AG09309 (cell line): ENCODE results near the gene SMG6.

Experiments
- DNase-seq: peaks from one replicate; pipeline ENCODE4 v3.0.0-alpha.2; 2010; ENCODE audit warnings: low read depth
- H3K4me3 ChIP-seq: 2 replicates; pipeline ENCODE4 v1.5.1; 2011; ENCODE audit warnings: mild to moderate bottlenecking, low read depth, low read length, moderate library complexity; ENCODE audit not compliant: control insufficient read depth
- CTCF ChIP-seq: IDR thresholded peaks from 2 replicates; pipeline ENCODE4 v1.5.1; 2011; ENCODE audit warnings: mild to moderate bottlenecking, low read depth, low read length, inconsistent platforms; ENCODE audit not compliant: insufficient read depth, control insufficient read depth; ENCODE audit errors: missing control alignments

The SMG6 gene

DNA sequence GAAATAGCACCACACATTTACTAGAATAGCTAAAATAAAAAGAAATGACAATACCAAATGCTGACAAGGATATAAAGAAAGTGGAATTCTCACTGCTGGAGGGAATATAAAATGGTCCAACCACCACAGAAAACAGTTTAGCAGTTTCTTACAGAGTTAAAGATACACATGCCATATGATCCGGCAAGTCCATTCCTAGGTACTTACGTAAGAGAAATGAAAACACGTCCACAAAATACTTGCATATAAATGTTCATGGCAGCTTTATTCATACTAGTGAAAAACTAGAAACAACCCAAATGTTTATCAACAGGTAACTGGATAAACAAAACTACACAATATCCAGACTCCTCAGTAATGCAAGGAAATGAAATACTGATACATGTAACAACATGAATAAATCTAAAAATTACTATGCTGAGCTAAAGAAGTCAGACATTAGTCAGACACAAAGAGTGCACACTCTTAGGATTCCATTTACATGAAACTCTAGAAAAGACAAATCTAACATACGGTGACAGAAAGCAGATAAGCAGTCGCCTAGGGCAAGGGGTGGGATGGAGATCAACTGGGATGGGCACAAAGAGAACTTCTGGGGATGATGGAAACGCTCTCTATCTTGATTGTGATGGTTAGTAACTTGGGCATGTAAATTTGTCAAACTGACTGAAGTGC lies 76.4 kb downstream of the SMG6 start:
- no peak overlapping the region for H3K4me3 ChIP-seq
- TF ChIP-seq CTCF = no peak
- DNase-seq = no peak

DNA sequence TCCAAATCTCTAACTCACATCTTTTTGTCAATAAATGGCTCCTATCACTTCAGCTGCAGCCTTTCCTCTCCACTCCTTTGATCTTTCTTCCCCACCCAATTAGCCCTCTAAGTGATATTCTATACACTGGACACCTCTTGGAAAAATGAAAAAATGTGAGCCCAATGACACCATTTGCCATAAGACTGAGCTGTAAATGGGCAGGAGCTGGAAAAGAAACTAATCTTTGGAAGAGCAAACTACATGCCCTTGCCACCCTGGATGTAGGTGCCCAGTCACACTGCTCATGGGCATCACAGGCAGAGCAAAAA lies 80.0 kb downstream of the SMG6 start:
- no peak for TF ChIP-seq CTCF
- DNase-seq = no peak
- H3K4me3 ChIP-seq = no peak overlapping the region

DNA sequence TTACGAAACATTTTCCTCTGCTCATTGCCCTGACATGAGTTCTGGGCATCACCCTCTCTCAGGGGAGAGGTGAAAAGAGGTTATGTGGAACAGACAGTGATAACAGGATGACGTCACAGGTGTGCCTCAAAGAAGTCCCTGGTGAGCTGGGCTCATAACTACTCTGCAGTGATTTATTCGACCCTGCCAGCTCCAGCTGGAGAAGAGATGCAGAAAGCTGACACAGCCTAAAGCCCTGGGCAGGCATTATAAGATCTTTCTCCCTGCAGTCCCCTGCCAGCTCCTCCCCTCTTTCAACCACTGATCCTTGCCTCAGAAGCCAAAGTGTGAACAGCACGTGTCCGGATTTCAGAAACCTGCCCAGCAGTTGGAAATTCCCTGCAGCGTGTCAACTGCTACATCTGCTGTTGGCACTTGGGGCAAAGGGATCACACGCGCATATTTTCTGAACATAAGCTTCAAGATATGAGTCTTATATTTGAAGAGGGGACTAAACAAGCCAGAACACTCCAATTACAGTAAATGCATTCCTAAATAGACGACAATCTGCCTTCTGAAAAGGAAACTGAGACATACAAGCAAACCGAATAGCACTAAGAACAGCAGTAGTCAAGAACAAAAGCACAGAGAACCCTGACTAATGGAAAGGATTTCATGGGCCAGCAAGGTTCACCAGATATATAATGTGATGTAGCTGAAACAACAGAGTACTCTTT lies 80.5 kb downstream of the SMG6 start:
- no peak for TF ChIP-seq CTCF
- H3K4me3 ChIP-seq = no peak overlapping the region
- no peak for DNase-seq

DNA sequence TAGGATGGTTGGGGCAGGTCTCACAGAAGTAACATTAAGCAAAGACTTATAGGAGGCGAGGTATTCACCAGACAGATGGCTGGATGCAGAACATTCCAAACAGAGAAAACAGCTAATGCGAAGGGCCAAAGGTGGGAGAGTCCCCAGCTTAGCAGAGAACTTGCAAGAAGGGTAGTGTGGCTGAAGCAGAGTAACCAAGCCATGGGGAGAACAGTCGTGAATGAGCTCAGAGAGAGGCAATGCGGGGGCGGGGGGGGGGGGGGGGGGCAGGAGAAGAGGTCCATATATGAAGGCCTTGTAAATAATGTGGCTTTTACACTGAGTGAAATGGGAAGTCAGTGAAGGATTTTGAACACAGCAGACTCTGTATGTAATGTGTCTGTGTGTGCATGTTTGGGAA lies 81.3 kb downstream of the SMG6 start:
- no peak overlapping the region for H3K4me3 ChIP-seq
- no peak for TF ChIP-seq CTCF
- no peak for DNase-seq

- DNase-seq = no peak
- H3K4me3 ChIP-seq = no peak overlapping the region
- no peak for TF ChIP-seq CTCF
Observed at GRCh38 chr17:2218426-2218825, 85.2 kb downstream of the SMG6 start.

- peak overlapping the region; percentile 34 for H3K4me3 ChIP-seq
- no peak for TF ChIP-seq CTCF
- DNase-seq = peak; percentile 83
Observed at GRCh38 chr17:2215616-2216364, 87.8 kb downstream of the SMG6 start.
